Testis (tissue), 3 donors: Measurements from ENCODE around the gene TBC1D25. TPM values are rescaled to one million over a fixed set of nuclear protein-coding genes. Genes with fewer than 3 reads are reported as not detected.

ENCODE experiments used
- DNase-seq: peaks from one replicate; pipeline ENCODE4 v3.0.0-alpha.2; 2019
- H3K27ac ChIP-seq, 2 donors: fragments of 200-600 bp; sonication (generic); one replicate each; pipeline ENCODE4 v1.5.1; 2019
- H3K27me3 ChIP-seq: fragments of 200-600 bp; sonication (generic); one replicate; pipeline ENCODE4 v1.5.1; 2019
- H3K36me3 ChIP-seq: fragments of 200-600 bp; sonication (generic); one replicate; pipeline ENCODE4 v1.5.1; 2017; ENCODE audit warnings: low read depth; ENCODE audit errors: missing control alignments
- H3K4me1 ChIP-seq: fragments of 200-600 bp; sonication (generic); one replicate; pipeline ENCODE4 v1.5.1; 2019
- H3K4me3 ChIP-seq, 2 donors: fragments of 200-600 bp; sonication (generic); one replicate each; pipeline ENCODE4 v1.5.1; 2017 to 2019
- H3K9me3 ChIP-seq: fragments of 200-600 bp; sonication (generic); one replicate; pipeline ENCODE4 v1.5.1; 2017
- POLR2A ChIP-seq: fragments of 450-650 bp; IDR thresholded peaks from one replicate; pipeline ENCODE4 v1.6.1; 2017; ENCODE audit warnings: antibody characterized with exemption, mild to moderate bottlenecking, moderate library complexity
- WGBS, 2 donors: methylation state at CpG; one replicate each; pipeline ENCODE4 v1.1.5; 2018; 5-methylcytosine and 5-hydroxymethylcytosine counted together
- intact Hi-C: fragments of 100-400 bp; cut with DNase I; formaldehyde crosslinking; loops from one replicate; pipeline ENCODE4 v1.15.1; 2023; ENCODE audit warnings: low total_unique reads
- polyA plus RNA-seq: library from polyadenylated mRNA; stranded (reverse); fragments of 350-450 nt; fragmentation: Illumina TruSeq; extraction: RNeasy Lipid Tissue Mini Kit (QIAGEN cat#74804); gene quantifications from one replicate; pipeline ENCODE4 v1.2.3, GENCODE V29; 2014; ENCODE audit warnings: low read depth, low replicate concordance; ENCODE audit not compliant: insufficient read depth
- total RNA-seq, 2 donors: library from RNA; depleted of rRNA; stranded (reverse); fragments of >200 nt; gene quantifications; one replicate each; pipeline ENCODE4 v1.2.3, GENCODE V29; 2016
- TF ChIP-seq, protein P1 (sequence below), 3 experiments: fragments of 450-650 bp in 2 of 3; fragments of 200-600 bp in 1 of 3; sonication (generic) in 1 of 3; IDR thresholded peaks; one replicate each; pipeline ENCODE4 v1.5.1; 2016 to 2019; ENCODE audit warnings: antibody characterized with exemption in 3 of 3, mild to moderate bottlenecking in 2 of 3, moderate library complexity in 1 of 3

The TBC1D25 gene
- total and polyA plus RNA-seq, 3 donors from 2014 or later, result 19.3 to 36.1 (median 27.3) TPM

DNA sequence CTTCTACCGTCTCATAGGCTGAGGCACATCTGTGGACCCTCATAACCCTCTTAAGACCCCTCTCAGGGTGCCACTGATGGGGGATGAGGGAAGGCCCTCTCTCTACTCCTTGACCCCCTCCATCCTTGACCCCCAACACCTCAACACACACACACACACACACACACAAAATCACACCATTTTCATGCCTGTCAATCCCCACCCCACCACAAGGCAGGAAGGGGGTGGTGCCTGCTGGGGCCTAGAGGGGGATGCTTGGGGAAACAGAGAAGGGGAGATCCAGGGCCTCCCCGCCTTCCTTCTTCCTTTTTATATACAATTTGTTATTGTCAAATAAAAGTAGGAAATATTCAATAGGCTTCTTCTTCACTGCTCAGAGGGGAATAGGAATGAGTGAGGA, 19.1 kb upstream of the TBC1D25 start:
- Histone ChIP-seq H3K27ac (no peak overlapping the region), H3K36me3 (no peaks in the 10 kb centered on the region), H3K27me3 (no peaks in the 10 kb centered on the region), H3K9me3 (no peaks in the 10 kb centered on the region), H3K4me1 (peaks cover 3% of the 10 kb centered on the region), H3K4me3 (no peak overlapping the region)
- whole genome bisulfite sequencing, 2 donors, result 100% methylated on average over 1 to 2 of the region's 2 CpGs
- intact Hi-C loops, result no loop called here
- TF ChIP-seq, protein P1, sequence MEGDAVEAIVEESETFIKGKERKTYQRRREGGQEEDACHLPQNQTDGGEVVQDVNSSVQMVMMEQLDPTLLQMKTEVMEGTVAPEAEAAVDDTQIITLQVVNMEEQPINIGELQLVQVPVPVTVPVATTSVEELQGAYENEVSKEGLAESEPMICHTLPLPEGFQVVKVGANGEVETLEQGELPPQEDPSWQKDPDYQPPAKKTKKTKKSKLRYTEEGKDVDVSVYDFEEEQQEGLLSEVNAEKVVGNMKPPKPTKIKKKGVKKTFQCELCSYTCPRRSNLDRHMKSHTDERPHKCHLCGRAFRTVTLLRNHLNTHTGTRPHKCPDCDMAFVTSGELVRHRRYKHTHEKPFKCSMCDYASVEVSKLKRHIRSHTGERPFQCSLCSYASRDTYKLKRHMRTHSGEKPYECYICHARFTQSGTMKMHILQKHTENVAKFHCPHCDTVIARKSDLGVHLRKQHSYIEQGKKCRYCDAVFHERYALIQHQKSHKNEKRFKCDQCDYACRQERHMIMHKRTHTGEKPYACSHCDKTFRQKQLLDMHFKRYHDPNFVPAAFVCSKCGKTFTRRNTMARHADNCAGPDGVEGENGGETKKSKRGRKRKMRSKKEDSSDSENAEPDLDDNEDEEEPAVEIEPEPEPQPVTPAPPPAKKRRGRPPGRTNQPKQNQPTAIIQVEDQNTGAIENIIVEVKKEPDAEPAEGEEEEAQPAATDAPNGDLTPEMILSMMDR (IDR thresholded peaks at IDR 0.05), result no peak
- TF ChIP-seq POLR2A, result no peak
- DNase-seq, result no peak

DNA sequence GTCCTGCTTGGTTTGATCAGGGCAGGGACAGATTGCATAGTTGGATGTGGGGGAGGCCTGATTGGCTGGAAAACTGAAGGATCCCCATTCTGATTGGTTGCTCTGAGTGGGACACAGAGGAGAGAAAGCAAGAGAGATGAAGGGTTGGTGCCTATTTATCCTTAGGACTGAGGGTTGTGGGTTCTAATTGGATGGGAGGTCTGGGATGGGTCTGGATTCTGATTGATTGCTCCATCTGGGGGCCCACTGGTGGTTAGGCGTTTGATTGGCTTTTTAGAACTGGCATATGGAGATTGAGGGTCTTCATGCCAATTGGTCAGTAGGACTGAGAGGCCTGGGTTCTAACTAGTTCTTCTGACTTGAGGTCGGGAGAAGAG, 18.6 kb upstream of the TBC1D25 start:
- TF ChIP-seq, protein P1 (IDR thresholded peaks at IDR 0.05), result no peak
- no peak for TF ChIP-seq POLR2A
- Histone ChIP-seq H3K4me1 (peaks cover 3% of the 10 kb centered on the region), H3K9me3 (no peaks in the 10 kb centered on the region), H3K4me3 (no peak overlapping the region), H3K27ac (no peak overlapping the region), H3K27me3 (no peaks in the 10 kb centered on the region), H3K36me3 (no peaks in the 10 kb centered on the region)
- intact Hi-C loops, result no loop called here
- no peak for DNase-seq
- WGBS, 2 donors, result 17 to 29% methylated on average over 1 to 2 of the region's 2 CpGs

DNA sequence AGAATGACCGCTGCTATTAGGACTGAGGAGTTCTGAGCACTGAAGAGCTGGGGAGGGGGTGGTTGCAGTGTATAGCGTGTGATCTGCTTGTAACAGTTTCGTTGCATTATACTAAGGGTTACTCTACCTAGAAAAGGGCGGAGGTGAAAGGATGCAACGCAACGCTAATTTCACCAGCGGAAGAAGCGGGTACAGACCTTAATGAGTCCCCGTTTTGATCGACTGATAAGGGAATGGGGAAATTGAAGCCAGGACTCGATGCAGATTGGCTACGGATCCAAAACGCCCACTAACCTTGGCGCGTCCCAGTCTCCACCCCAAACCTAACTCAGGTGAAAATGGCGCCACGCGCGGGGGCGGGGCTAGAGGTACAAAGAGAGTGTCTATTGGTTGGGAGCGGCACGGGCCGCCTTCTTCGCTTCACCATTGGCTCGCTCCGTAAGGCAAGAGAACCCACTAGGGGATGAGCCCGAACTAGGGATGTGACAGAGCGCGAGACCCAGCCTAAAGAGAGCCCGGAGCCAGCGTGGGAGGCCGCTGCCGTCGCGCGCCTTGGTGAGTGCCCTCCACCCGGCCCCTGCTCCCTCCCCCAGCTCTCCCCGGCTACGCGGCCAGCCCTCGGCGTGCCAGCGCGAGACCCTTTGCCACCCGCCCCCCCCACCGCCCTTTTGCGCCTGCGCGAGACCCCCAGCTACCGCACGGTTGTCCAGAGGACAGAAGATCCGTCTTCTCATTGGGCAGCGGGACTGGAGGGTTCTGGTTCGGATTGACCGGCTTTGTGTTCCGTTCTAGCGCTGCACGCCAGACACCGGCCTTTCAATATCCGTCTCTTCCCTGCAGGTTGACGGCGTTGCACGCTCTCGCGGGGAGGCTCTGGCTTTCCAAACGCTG, 17.9 kb upstream of the TBC1D25 start, which contains the start of gene EBP:
Gene EBP (plus strand): TSS at position 456 of the 891 bp plus-strand sequence. CDS start 1,964 bp downstream, outside the sequence.
- no peaks in the 10 kb centered on the region for H3K27me3 ChIP-seq
- H3K36me3 ChIP-seq, result no peaks in the 10 kb centered on the region
- whole genome bisulfite sequencing, 2 donors, result 2% methylated on average over 17 to 24 of the region's 66 CpGs
- H3K9me3 ChIP-seq, result no peaks in the 10 kb centered on the region
- intact Hi-C loops, result no loop called here
- peaks cover 3% of the 10 kb centered on the region for H3K4me1 ChIP-seq
- H3K4me3 ChIP-seq, result peak within 1 kb of the TSS; percentile 58 to 65
- peak; percentile 92 for DNase-seq
- TF ChIP-seq, protein P1 (IDR thresholded peaks at IDR 0.05), result no peak
- TF ChIP-seq POLR2A, result no peak
- peak within 1 kb of the TSS in 1 of 2 donors; percentile 59 for H3K27ac ChIP-seq

DNA sequence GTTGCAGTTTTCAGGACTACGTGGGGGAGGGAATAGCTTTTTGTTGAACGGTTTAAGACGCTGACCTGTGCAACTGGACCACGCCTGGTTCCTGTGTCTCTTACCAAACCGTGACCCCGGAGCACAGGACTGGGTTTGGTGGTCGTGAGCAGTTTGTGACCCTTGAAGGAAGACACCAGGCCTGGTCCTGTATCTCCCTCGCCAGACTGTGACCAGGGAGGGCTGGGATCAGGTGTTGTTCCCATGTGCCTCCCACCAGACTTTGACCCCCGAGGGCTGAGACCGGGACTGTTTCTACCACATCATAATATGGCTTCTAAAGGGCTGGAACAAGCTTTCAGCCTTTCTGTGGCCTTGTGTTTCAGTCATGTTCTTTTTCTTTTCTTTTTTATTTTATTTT, 17.2 kb upstream of the TBC1D25 start:
- intact Hi-C loops, result no loop called here

More for the DNA sequence above, 17.2 kb upstream of the TBC1D25 start:
- Histone ChIP-seq H3K27me3 (no peaks in the 10 kb centered on the region), H3K36me3 (no peaks in the 10 kb centered on the region), H3K4me3 (peak overlapping the region; percentile 58 to 65), H3K4me1 (peaks cover 3% of the 10 kb centered on the region), H3K9me3 (no peaks in the 10 kb centered on the region), H3K27ac (peak overlapping the region in 1 of 2 donors; percentile 59)
- DNase-seq, result no peak
- TF ChIP-seq, protein P1 (IDR thresholded peaks at IDR 0.05), result no peak
- no peak for TF ChIP-seq POLR2A
- WGBS, 2 donors, result 0 to 5% methylated on average over 2 to 6 of the region's 10 CpGs
